Measurements from ENCODE around the gene FPGS.

The FPGS gene

GRCh38 chr9:127855522-127855921 lies 52.8 kb downstream of the FPGS start:
- Histone ChIP-seq H3K27me3 (no peaks in the 10 kb centered on the region), H3K36me3 (peaks cover 21% of the 10 kb centered on the region), H4K20me1 (peaks cover 7% of the 10 kb centered on the region; the same call in 1 of the 2 replicates), H3K4me2 (peak overlapping the region; percentile 92), H3K27ac (peak overlapping the region; percentile 92), H3K4me3 (no peak overlapping the region), H3K9me3 (peaks cover 11% of the 10 kb centered on the region), H3K9ac (peak overlapping the region; percentile 94; the same call in 1 of the 2 replicates), H3K4me1 (peaks cover 83% of the 10 kb centered on the region)
- no peak for TF ChIP-seq Cebpa-rat (IDR thresholded peaks at IDR 0.05)

DNA sequence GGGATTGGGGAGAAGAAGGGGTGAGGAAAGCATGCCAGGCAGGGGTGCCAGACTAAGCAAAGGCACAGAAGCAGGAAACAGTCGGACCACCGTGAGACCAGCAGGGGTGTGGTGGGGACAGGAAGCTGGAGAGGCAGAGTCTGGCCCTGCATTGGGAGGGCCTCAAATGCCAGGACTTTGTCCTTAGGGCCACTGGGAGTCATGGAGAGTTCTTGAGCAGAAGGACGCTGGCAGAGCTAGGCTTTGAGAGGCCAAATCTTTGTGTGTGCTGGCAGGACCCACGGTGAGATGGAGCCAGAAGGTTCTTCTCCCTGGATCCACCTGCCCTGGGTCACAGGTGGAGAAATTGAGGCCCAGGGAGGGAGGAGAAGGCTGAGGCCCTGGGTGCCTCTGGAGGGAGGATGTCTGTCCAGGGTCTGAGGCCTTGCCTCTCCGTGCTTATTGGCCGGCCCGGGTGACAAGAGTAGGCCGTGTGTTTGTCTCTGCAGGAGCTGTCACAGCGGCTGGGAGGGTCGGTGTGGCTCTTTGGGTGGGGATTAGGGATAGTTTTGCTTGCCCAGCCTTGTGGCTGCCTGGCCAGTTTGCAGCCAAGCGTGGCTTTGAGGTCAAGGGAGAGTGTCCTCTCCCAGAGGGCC lies 53.5 kb downstream of the FPGS start:
- peaks cover 14% of the 10 kb centered on the region for H3K36me3 ChIP-seq
- no peak for TF ChIP-seq Cebpa-rat (IDR thresholded peaks at IDR 0.05)
- H3K4me2 ChIP-seq, result peak overlapping the region; percentile 92
- peaks cover 4% of the 10 kb centered on the region; the same call in 1 of the 2 replicates for H3K9me3 ChIP-seq
- peaks cover 5% of the 10 kb centered on the region; the same call in 1 of the 2 replicates for H4K20me1 ChIP-seq
- peak overlapping the region; percentile 2; the same call in 1 of the 2 replicates for H3K4me3 ChIP-seq
- H3K4me1 ChIP-seq, result peaks cover 89% of the 10 kb centered on the region
- H3K27ac ChIP-seq, result peak overlapping the region; percentile 92
- no peaks in the 10 kb centered on the region for H3K27me3 ChIP-seq
- peak overlapping the region; percentile 94 for H3K9ac ChIP-seq

DNA sequence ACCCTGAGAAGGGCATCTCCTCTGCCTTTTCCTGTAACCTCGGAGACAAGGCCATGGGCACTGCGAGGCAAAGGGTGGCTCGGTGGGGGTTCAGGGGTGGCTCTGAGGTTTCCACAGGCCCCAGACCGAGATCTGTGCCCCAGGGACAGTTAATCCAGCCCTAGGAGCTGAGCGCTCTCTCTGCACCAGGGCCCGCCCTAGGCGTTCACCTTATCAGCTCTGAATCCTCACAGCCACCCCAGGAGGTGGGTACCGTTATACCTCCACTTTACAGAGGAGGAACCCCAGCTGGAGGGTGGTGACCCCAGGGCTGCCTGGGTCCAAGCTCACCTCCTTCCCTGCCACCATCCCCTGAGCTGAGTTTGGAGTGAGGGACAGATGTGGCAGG lies 54.0 kb downstream of the FPGS start:
- peak overlapping the region; percentile 94 for H3K9ac ChIP-seq

GRCh38 chr9:127857278-127857677 lies 54.6 kb downstream of the FPGS start:
- Histone ChIP-seq H3K27ac (peak overlapping the region; percentile 92), H3K36me3 (peaks cover 3% of the 10 kb centered on the region), H4K20me1 (peaks cover 5% of the 10 kb centered on the region; the same call in 1 of the 2 replicates), H3K27me3 (no peaks in the 10 kb centered on the region), H3K9me3 (no peaks in the 10 kb centered on the region), H3K9ac (peak overlapping the region; percentile 94), H3K4me3 (peak overlapping the region; percentile 9; the same call in 1 of the 2 replicates), H3K4me2 (peak overlapping the region; percentile 92), H3K4me1 (peaks cover 89% of the 10 kb centered on the region)
- TF ChIP-seq Cebpa-rat (IDR thresholded peaks at IDR 0.05), result no peak

More for the DNA sequence above, 54.0 kb downstream of the FPGS start:
- Histone ChIP-seq H3K4me1 (peaks cover 89% of the 10 kb centered on the region), H3K27me3 (no peaks in the 10 kb centered on the region), H3K36me3 (peaks cover 9% of the 10 kb centered on the region), H3K27ac (peak overlapping the region; percentile 92), H4K20me1 (peaks cover 5% of the 10 kb centered on the region; the same call in 1 of the 2 replicates), H3K9me3 (no peaks in the 10 kb centered on the region), H3K4me2 (peak overlapping the region; percentile 92), H3K4me3 (peak overlapping the region; percentile 2; the same call in 1 of the 2 replicates)
- TF ChIP-seq Cebpa-rat (IDR thresholded peaks at IDR 0.05), result no peak

DNA sequence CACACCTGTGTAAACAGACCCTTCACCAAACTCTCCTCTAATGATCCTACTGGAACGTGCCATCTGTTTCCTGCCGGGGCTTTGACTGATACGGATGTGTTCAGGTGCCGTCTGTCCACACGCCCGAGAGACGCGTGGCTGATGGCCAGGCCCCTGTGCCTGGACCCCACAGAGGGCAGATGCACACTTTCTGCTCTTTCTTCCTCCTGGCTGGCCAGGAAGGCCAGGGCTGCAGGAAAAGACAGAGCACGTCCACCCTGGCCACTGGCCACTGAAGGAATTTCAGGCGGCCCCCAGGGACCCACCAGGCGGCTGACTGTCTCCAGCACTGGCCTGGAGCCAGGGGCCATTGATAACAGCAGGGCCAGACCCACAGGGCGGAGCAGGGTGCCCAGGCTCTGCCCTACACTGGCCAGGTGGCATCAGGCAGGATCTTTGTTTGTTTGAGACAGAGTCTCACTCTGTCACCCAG lies 55.4 kb downstream of the FPGS start:
- H3K27me3 ChIP-seq, result no peaks in the 10 kb centered on the region
- peak overlapping the region; percentile 92 for H3K4me2 ChIP-seq
- H3K27ac ChIP-seq, result peak overlapping the region; percentile 92
- H3K4me1 ChIP-seq, result peaks cover 89% of the 10 kb centered on the region
- peak overlapping the region; percentile 94 for H3K9ac ChIP-seq
- TF ChIP-seq Cebpa-rat (IDR thresholded peaks at IDR 0.05), result no peak
- H3K36me3 ChIP-seq, result no peaks in the 10 kb centered on the region
- peaks cover 4% of the 10 kb centered on the region; the same call in 1 of the 2 replicates for H4K20me1 ChIP-seq
- H3K9me3 ChIP-seq, result no peaks in the 10 kb centered on the region
- peak overlapping the region; percentile 9; the same call in 1 of the 2 replicates for H3K4me3 ChIP-seq

DNA sequence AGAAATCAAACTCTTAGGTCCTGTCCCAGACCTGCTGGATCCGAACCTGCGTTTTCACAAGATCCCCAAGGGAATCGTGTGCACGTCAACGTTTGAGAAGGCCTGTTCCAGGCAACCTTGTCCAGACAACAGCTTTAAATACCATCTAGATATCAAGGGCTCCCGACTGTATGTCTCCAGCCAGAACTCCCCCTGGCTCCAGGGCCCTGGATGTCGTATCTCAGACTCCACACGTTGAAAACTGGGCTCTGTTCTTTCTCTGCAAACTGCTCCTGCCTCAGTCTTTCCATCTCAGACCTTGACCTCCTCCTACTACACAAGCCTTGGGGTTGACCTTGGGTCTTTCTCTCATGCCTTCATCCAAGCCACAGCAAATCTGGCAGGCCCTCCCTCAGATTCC lies 57.6 kb downstream of the FPGS start:
- Histone ChIP-seq H3K27ac (peak overlapping the region; percentile 92), H3K9ac (peak overlapping the region; percentile 79; the same call in 1 of the 2 replicates), H3K4me1 (peaks cover 100% of the 10 kb centered on the region), H3K4me3 (no peak overlapping the region), H4K20me1 (no peaks in the 10 kb centered on the region), H3K9me3 (no peaks in the 10 kb centered on the region), H3K4me2 (peak overlapping the region; percentile 92), H3K36me3 (no peaks in the 10 kb centered on the region), H3K27me3 (no peaks in the 10 kb centered on the region)
- TF ChIP-seq Cebpa-rat (IDR thresholded peaks at IDR 0.05), result no peak

DNA sequence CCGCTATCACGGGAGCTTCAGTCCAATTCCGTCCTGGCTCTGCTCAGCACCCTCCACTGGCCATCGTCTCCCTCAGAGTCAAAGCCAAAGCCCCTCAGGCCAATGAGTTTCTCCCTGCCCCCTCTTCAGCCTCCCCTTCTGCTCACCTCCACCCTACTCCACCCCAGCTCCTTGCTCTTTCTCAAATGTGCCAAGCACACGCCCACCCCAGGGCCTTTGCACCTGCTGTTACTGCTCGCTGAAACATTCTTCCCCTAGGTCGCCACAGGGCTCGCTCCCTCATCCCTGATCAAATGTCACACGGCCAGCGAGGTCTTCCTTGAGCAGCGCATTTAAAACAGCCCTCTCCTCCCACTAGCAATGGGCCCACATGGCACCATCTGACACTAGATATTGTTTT lies 58.1 kb downstream of the FPGS start:
- no peak overlapping the region for H3K4me3 ChIP-seq
- H3K4me2 ChIP-seq, result peak overlapping the region; percentile 92
- no peak for TF ChIP-seq Cebpa-rat (IDR thresholded peaks at IDR 0.05)
- peak overlapping the region; percentile 79; the same call in 1 of the 2 replicates for H3K9ac ChIP-seq
- no peaks in the 10 kb centered on the region for H4K20me1 ChIP-seq
- no peaks in the 10 kb centered on the region for H3K9me3 ChIP-seq
- H3K27me3 ChIP-seq, result no peaks in the 10 kb centered on the region
- H3K4me1 ChIP-seq, result peaks cover 100% of the 10 kb centered on the region
- peak overlapping the region; percentile 92 for H3K27ac ChIP-seq
- no peaks in the 10 kb centered on the region for H3K36me3 ChIP-seq

- Histone ChIP-seq H3K27ac (peak overlapping the region; percentile 92), H3K4me3 (peak overlapping the region; percentile 24), H3K4me2 (peak overlapping the region; percentile 92), H3K36me3 (no peaks in the 10 kb centered on the region), H3K9me3 (no peaks in the 10 kb centered on the region), H4K20me1 (no peaks in the 10 kb centered on the region), H3K4me1 (peaks cover 100% of the 10 kb centered on the region), H3K27me3 (no peaks in the 10 kb centered on the region), H3K9ac (peak overlapping the region; percentile 79)
- TF ChIP-seq Cebpa-rat (IDR thresholded peaks at IDR 0.05), result no peak
Measured at GRCh38 chr9:127862075-127863011, 59.7 kb downstream of the FPGS start.

- no peaks in the 10 kb centered on the region for H4K20me1 ChIP-seq
- H3K9me3 ChIP-seq, result no peaks in the 10 kb centered on the region
- H3K9ac ChIP-seq, result peak overlapping the region; percentile 79
- H3K4me2 ChIP-seq, result peak overlapping the region; percentile 92
- H3K27ac ChIP-seq, result peak overlapping the region; percentile 92
- no peak for TF ChIP-seq Cebpa-rat (IDR thresholded peaks at IDR 0.05)
- H3K4me1 ChIP-seq, result peaks cover 100% of the 10 kb centered on the region
- peaks cover 4% of the 10 kb centered on the region; the same call in 1 of the 2 replicates for H3K36me3 ChIP-seq
- H3K4me3 ChIP-seq, result no peak overlapping the region
- H3K27me3 ChIP-seq, result no peaks in the 10 kb centered on the region
Measured at GRCh38 chr9:127863191-127863621, 60.5 kb downstream of the FPGS start.
